Neural cell (in vitro differentiated cells): ENCODE measurements around the gene LTA4H.

ENCODE experiments used
- CTCF ChIP-seq: fragments of 450-650 bp; IDR thresholded peaks from 2 replicates; pipeline ENCODE4 v1.5.1; 2014; ENCODE audit warnings: antibody characterized with exemption, mild to moderate bottlenecking, moderate library complexity; ENCODE audit not compliant: poor library complexity, severe bottlenecking
- TAF1 ChIP-seq: IDR thresholded peaks from 2 replicates; pipeline ENCODE4 v1.6.1; 2012; ENCODE audit warnings: low read depth

- TF ChIP-seq TAF1 (no peak), CTCF (no peak)
Measured at GRCh38 chr12:96046543-96047228, 11.3 kb upstream of the LTA4H start.
